ENCODE results near the gene ERMARD. TPM values are rescaled to one million over a fixed set of nuclear protein-coding genes. Genes with fewer than 3 reads are reported as not detected.
A peak's percentile ranks its signal among the peaks of the same experiment; 100 is the strongest.

ERMARD gene
- total RNA-seq, 3 donors from 2014 or later, result 19.2 to 26.0 (median 22.4) TPM

GRCh38 chr6:169798764-169799473, 47.5 kb downstream of the ERMARD start:
- peaks cover 27% of the 10 kb centered on the region for H3K27me3 Mint-ChIP-seq (ENCODE audit: low read depth)
- no peak for ATAC-seq

GRCh38 chr6:169799474-169799926, 48.1 kb downstream of the ERMARD start:
- peaks cover 18% of the 10 kb centered on the region for H3K4me1 Mint-ChIP-seq (ENCODE audit: low read depth)
- H3K4me3 Mint-ChIP-seq, result no peak overlapping the region
- H3K27me3 Mint-ChIP-seq (ENCODE audit: low read depth), result peaks cover 29% of the 10 kb centered on the region
- no peaks in the 10 kb centered on the region for H3K36me3 Mint-ChIP-seq (ENCODE audit: insufficient read depth)
- no peaks in the 10 kb centered on the region for H3K9me3 Mint-ChIP-seq
- DNase-seq (no peak), ATAC-seq (no peak)

More at GRCh38 chr6:169798764-169799473, 47.5 kb downstream of the ERMARD start:
- Mint-ChIP-seq H3K4me3 (no peak overlapping the region), H3K9me3 (no peaks in the 10 kb centered on the region), H3K4me1 (ENCODE audit: low read depth) (peaks cover 12% of the 10 kb centered on the region), H3K36me3 (ENCODE audit: insufficient read depth) (no peaks in the 10 kb centered on the region)
- DNase-seq, result no peak

- Mint-ChIP-seq H3K4me3 (no peak overlapping the region), H3K27me3 (ENCODE audit: low read depth) (peaks cover 36% of the 10 kb centered on the region), H3K9me3 (no peaks in the 10 kb centered on the region), H3K36me3 (ENCODE audit: insufficient read depth) (no peaks in the 10 kb centered on the region), H3K4me1 (ENCODE audit: low read depth) (peaks cover 25% of the 10 kb centered on the region)
- no peak for DNase-seq
- ATAC-seq, result no peak
Measured at GRCh38 chr6:169800116-169800667, 48.8 kb downstream of the ERMARD start.

- DNase-seq (no peak), ATAC-seq (no peak)
- no peak overlapping the region for H3K4me3 Mint-ChIP-seq
- H3K27me3 Mint-ChIP-seq (ENCODE audit: low read depth), result peaks cover 42% of the 10 kb centered on the region
- no peaks in the 10 kb centered on the region for H3K36me3 Mint-ChIP-seq (ENCODE audit: insufficient read depth)
- H3K4me1 Mint-ChIP-seq (ENCODE audit: low read depth), result peaks cover 31% of the 10 kb centered on the region
- H3K9me3 Mint-ChIP-seq, result no peaks in the 10 kb centered on the region
Measured at GRCh38 chr6:169800668-169801395, 49.4 kb downstream of the ERMARD start.

- Mint-ChIP-seq H3K4me3 (no peak overlapping the region), H3K4me1 (ENCODE audit: low read depth) (peaks cover 37% of the 10 kb centered on the region), H3K36me3 (ENCODE audit: insufficient read depth) (no peaks in the 10 kb centered on the region), H3K27me3 (ENCODE audit: low read depth) (peaks cover 44% of the 10 kb centered on the region), H3K9me3 (no peaks in the 10 kb centered on the region)
- ATAC-seq, result no peak
- no peak for DNase-seq
Measured at GRCh38 chr6:169801396-169802160, 50.2 kb downstream of the ERMARD start.

- H3K27me3 Mint-ChIP-seq (ENCODE audit: low read depth), result peaks cover 44% of the 10 kb centered on the region
- DNase-seq, result no peak
- no peaks in the 10 kb centered on the region for H3K9me3 Mint-ChIP-seq
- peaks cover 46% of the 10 kb centered on the region for H3K4me1 Mint-ChIP-seq (ENCODE audit: low read depth)
- ATAC-seq, result no peak
- no peak overlapping the region for H3K4me3 Mint-ChIP-seq
- no peaks in the 10 kb centered on the region for H3K36me3 Mint-ChIP-seq (ENCODE audit: insufficient read depth)
Measured at GRCh38 chr6:169802790-169803189, 51.4 kb downstream of the ERMARD start.

GRCh38 chr6:169803271-169803811, 51.9 kb downstream of the ERMARD start:
- DNase-seq, result no peak
- Mint-ChIP-seq H3K36me3 (ENCODE audit: insufficient read depth) (no peaks in the 10 kb centered on the region), H3K9me3 (no peaks in the 10 kb centered on the region), H3K4me1 (ENCODE audit: low read depth) (peaks cover 48% of the 10 kb centered on the region), H3K27me3 (ENCODE audit: low read depth) (peaks cover 41% of the 10 kb centered on the region), H3K4me3 (peak overlapping the region; percentile 1)
- peak; percentile 15 to 35 for ATAC-seq

- no peak overlapping the region for H3K4me3 Mint-ChIP-seq
- peaks cover 36% of the 10 kb centered on the region for H3K27me3 Mint-ChIP-seq (ENCODE audit: low read depth)
Measured at GRCh38 chr6:169803816-169804340, 52.5 kb downstream of the ERMARD start.

GRCh38 chr6:169804427-169804826, 53.0 kb downstream of the ERMARD start:
- H3K4me1 Mint-ChIP-seq (ENCODE audit: low read depth), result peaks cover 48% of the 10 kb centered on the region
- H3K36me3 Mint-ChIP-seq (ENCODE audit: insufficient read depth), result no peaks in the 10 kb centered on the region
- no peak for DNase-seq
- no peaks in the 10 kb centered on the region for H3K9me3 Mint-ChIP-seq
- ATAC-seq, result no peak
- peaks cover 35% of the 10 kb centered on the region for H3K27me3 Mint-ChIP-seq (ENCODE audit: low read depth)
- no peak overlapping the region for H3K4me3 Mint-ChIP-seq

More at GRCh38 chr6:169803816-169804340, 52.5 kb downstream of the ERMARD start:
- Mint-ChIP-seq H3K4me1 (ENCODE audit: low read depth) (peaks cover 48% of the 10 kb centered on the region), H3K36me3 (ENCODE audit: insufficient read depth) (no peaks in the 10 kb centered on the region), H3K9me3 (no peaks in the 10 kb centered on the region)
- ATAC-seq, result peak in 1 of 2 donors; percentile 10
- no peak for DNase-seq

- DNase-seq (no peak), ATAC-seq (no peak)
- Mint-ChIP-seq H3K27me3 (ENCODE audit: low read depth) (peaks cover 36% of the 10 kb centered on the region), H3K9me3 (no peaks in the 10 kb centered on the region), H3K4me1 (ENCODE audit: low read depth) (peaks cover 48% of the 10 kb centered on the region), H3K4me3 (no peak overlapping the region), H3K36me3 (ENCODE audit: insufficient read depth) (no peaks in the 10 kb centered on the region)
Measured at GRCh38 chr6:169805242-169805838, 53.9 kb downstream of the ERMARD start.

- peaks cover 48% of the 10 kb centered on the region for H3K4me1 Mint-ChIP-seq (ENCODE audit: low read depth)
- no peaks in the 10 kb centered on the region for H3K36me3 Mint-ChIP-seq (ENCODE audit: insufficient read depth)
- H3K9me3 Mint-ChIP-seq, result no peaks in the 10 kb centered on the region
- peak in 1 of 2 donors; percentile 9 for ATAC-seq
- no peak for DNase-seq
- no peak overlapping the region for H3K4me3 Mint-ChIP-seq
- H3K27me3 Mint-ChIP-seq (ENCODE audit: low read depth), result peaks cover 30% of the 10 kb centered on the region
Measured at GRCh38 chr6:169806701-169807100, 55.3 kb downstream of the ERMARD start.

GRCh38 chr6:169807229-169807628, 55.8 kb downstream of the ERMARD start:
- Mint-ChIP-seq H3K4me3 (no peak overlapping the region), H3K9me3 (no peaks in the 10 kb centered on the region), H3K27me3 (ENCODE audit: low read depth) (peaks cover 28% of the 10 kb centered on the region), H3K4me1 (ENCODE audit: low read depth) (peaks cover 48% of the 10 kb centered on the region), H3K36me3 (ENCODE audit: insufficient read depth) (no peaks in the 10 kb centered on the region)
- DNase-seq, result no peak
- no peak for ATAC-seq
